OCI-LY7 (cell line): Measurements from ENCODE around the gene ISOC2. TPM values are rescaled to one million over a fixed set of nuclear protein-coding genes. Genes with fewer than 3 reads are reported as not detected.

ENCODE experiments used
- BruUV-seq: library from RNA; stranded (reverse); fragments of 400-500 nt; replicated peaks from 2 replicates; lab custom pipeline; 2021; lab: Mats Ljungman, UMichigan
- CTCF ChIA-PET: fragments of 300-600 bp; sonication (Branson Sonifier 250); formaldehyde crosslinking; loops from one replicate; lab custom pipeline; 2022; ENCODE audit warnings: antibody characterized with exemption; ENCODE audit not compliant: unreplicated experiment; lab: Charles Lee
- POLR2A ChIA-PET: fragments of 300-600 bp; sonication (Branson Sonifier 250); formaldehyde crosslinking; loops from one replicate; lab custom pipeline; 2022; ENCODE audit warnings: antibody characterized with exemption; lab: Charles Lee
- DNase-seq: peaks from one replicate; pipeline ENCODE4 v3.0.0-alpha.2; 2015; ENCODE audit warnings: low spot score
- H2AFZ ChIP-seq: fragments of 200-600 bp; sonication (generic), shearing (Covaris generic); 2 replicates; pipeline ENCODE4 v1.6.1; 2014; ENCODE audit warnings: mild to moderate bottlenecking, antibody characterized with exemption, low read length, moderate library complexity
- H3K27ac ChIP-seq: fragments of 200-600 bp; sonication (generic); 2 replicates; pipeline ENCODE4 v1.5.1; 2014; ENCODE audit warnings: mixed run types, low read depth, mild to moderate bottlenecking, moderate library complexity, low read length, inconsistent platforms; ENCODE audit not compliant: poor library complexity, severe bottlenecking
- H3K36me3 ChIP-seq: fragments of 200-600 bp; sonication (generic); 2 replicates; pipeline ENCODE4 v1.6.1; 2014; ENCODE audit warnings: mild to moderate bottlenecking, antibody characterized with exemption, low read length, moderate library complexity, mixed read lengths; ENCODE audit not compliant: insufficient read depth
- H3K4me1 ChIP-seq: fragments of 200-600 bp; sonication (generic); 2 replicates; pipeline ENCODE4 v1.5.1; 2014; ENCODE audit warnings: mild to moderate bottlenecking, low read length; ENCODE audit not compliant: insufficient read depth, poor library complexity, severe bottlenecking
- H3K4me2 ChIP-seq: fragments of 200-600 bp; sonication (generic); 2 replicates; pipeline ENCODE4 v1.6.1; 2014; ENCODE audit warnings: mild to moderate bottlenecking, low read length
- H3K4me3 ChIP-seq: fragments of 200-600 bp; sonication (generic); 2 replicates; pipeline ENCODE4 v1.5.1; 2014; ENCODE audit warnings: mild to moderate bottlenecking, low read depth, low read length; ENCODE audit not compliant: poor library complexity, severe bottlenecking
- H3K79me2 ChIP-seq: fragments of 200-600 bp; sonication (generic); 2 replicates; pipeline ENCODE4 v1.6.1; 2016; ENCODE audit warnings: low read depth, mild to moderate bottlenecking, low read length, moderate library complexity, mixed read lengths; ENCODE audit not compliant: insufficient read depth
- H3K9me2 ChIP-seq: fragments of 200-600 bp; sonication (generic); 2 replicates; pipeline ENCODE4 v1.6.1; 2016; ENCODE audit warnings: mild to moderate bottlenecking, low read length, mixed read lengths; ENCODE audit not compliant: insufficient read depth
- H3K9me3 ChIP-seq: fragments of 200-600 bp; sonication (generic); 2 replicates; pipeline ENCODE4 v1.6.1; 2014; ENCODE audit warnings: mild to moderate bottlenecking, mixed run types, low read length, mixed read lengths
- H4K20me1 ChIP-seq: fragments of 200-600 bp; sonication (generic); 2 replicates; pipeline ENCODE4 v1.6.1; 2014; ENCODE audit warnings: mild to moderate bottlenecking, antibody characterized with exemption, low read length, moderate library complexity, mixed read lengths; ENCODE audit not compliant: insufficient read depth
- EZH2phosphoT487 ChIP-seq: fragments of 200-600 bp; sonication (generic); IDR thresholded peaks from 2 replicates; pipeline ENCODE4 v1.6.1; 2018; ENCODE audit warnings: low read depth, borderline replicate concordance, mild to moderate bottlenecking, mixed run types, antibody characterized with exemption, low read length, moderate library complexity, mixed read lengths
- intact Hi-C: fragments of 100-400 bp; cut with micrococcal nuclease; formaldehyde crosslinking; loops from one replicate; pipeline ENCODE4 v1.10.0; 2022; ENCODE audit not compliant: unreplicated experiment
- total RNA-seq, 2 experiments: library from RNA; depleted of rRNA in 1 of 2; stranded (reverse); fragments of >200 nt in 1 of 2; shearing (Covaris generic) in 1 of 2; gene quantifications; 2 replicates each; pipeline ENCODE4 v1.2.3, GENCODE V29; 2014 to 2022
- TF ChIP-seq, protein P1 (sequence below): fragments of 200-600 bp; sonication (generic); conservative IDR thresholded peaks from 2 replicates; pipeline ENCODE4 v1.5.1; 2014; ENCODE audit warnings: mild to moderate bottlenecking, antibody characterized with exemption, low read length, moderate library complexity, mixed read lengths

The ISOC2 gene
- total RNA-seq, 2 experiments from 2014 or later = 37.0 to 115 TPM

DNA sequence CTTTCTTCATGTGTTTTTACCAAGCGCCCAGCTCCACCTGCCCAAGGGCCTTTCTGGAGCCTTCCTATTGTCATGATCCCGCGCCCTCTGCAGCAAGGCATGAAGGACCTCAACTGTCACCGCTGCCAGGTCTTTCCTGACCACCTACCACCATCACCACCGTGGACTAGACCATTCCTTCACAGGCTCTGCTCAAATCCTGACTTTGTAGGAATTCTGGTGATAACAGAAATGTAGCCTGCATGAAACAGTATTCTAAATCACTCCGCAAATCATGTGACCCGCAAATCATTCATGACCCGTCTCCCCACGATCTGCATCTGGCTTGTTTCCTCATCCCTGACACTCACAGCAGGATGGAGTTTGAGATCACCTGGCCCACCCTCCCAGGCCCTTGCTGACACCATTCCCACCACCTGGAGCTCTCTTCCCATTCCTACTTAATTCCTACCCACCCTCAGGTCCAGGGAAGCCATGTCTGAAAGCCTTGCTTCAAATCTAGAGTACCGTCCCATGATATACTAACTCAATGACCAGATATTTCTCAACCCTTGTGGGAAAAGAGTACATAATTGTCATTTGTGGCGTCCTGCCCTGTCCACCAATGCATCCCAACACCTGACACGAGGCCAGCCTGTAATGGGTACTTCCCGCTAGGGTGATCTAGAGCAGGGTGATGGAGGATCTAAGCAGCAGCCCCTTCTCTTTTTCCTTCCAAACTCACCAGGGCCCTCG is 55.2 kb downstream of the ISOC2 start:
- CTCF ChIA-PET = no interaction called here
- H3K4me3 ChIP-seq = peak overlapping the region; percentile 100

DNA sequence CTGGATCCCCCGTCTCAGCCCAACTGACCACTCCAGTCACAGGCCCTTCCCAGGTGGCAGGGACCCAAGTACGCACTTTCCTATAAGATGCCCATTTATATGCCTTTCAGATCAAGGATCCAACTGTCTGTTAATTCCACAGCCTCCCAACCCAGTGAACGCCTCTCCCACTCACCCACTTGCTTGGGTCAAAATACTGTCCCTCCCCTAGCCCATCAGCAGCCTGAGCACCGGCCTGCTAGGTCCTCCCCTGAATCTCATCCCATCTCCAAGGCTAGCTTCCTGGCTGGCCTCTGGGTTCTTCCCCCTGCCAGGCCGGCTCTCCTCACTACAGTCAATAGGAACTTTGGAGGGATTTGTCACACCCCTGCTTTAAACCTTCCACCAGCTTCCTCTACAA is 55.8 kb downstream of the ISOC2 start:
- intact Hi-C loops = loop anchor here (2.0 kb wide), 1 partner anchor 125 kb away; the partner anchor contains the start of gene HSPBP1
- H2AFZ ChIP-seq = no peak overlapping the region
- H3K4me3 ChIP-seq = peak overlapping the region; percentile 100
- peaks cover 32% of the 10 kb centered on the region for H3K4me1 ChIP-seq
- TF ChIP-seq, protein P1, sequence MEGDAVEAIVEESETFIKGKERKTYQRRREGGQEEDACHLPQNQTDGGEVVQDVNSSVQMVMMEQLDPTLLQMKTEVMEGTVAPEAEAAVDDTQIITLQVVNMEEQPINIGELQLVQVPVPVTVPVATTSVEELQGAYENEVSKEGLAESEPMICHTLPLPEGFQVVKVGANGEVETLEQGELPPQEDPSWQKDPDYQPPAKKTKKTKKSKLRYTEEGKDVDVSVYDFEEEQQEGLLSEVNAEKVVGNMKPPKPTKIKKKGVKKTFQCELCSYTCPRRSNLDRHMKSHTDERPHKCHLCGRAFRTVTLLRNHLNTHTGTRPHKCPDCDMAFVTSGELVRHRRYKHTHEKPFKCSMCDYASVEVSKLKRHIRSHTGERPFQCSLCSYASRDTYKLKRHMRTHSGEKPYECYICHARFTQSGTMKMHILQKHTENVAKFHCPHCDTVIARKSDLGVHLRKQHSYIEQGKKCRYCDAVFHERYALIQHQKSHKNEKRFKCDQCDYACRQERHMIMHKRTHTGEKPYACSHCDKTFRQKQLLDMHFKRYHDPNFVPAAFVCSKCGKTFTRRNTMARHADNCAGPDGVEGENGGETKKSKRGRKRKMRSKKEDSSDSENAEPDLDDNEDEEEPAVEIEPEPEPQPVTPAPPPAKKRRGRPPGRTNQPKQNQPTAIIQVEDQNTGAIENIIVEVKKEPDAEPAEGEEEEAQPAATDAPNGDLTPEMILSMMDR = no peak
- no peak for TF ChIP-seq EZH2phosphoT487
- ChIA-PET CTCF (no interaction called here), POLR2A (no interaction called here)
- H3K9me2 ChIP-seq = no peaks in the 10 kb centered on the region
- H3K36me3 ChIP-seq = peaks cover 64% of the 10 kb centered on the region
- H3K9me3 ChIP-seq = peaks cover 21% of the 10 kb centered on the region; the same call in 1 of the 2 replicates
- peaks cover 36% of the 10 kb centered on the region for H4K20me1 ChIP-seq
- peaks cover 47% of the 10 kb centered on the region for H3K79me2 ChIP-seq
- H3K27ac ChIP-seq = peak overlapping the region; percentile 92
- BruUV-seq = no TSS peak
- peak overlapping the region; percentile 89 for H3K4me2 ChIP-seq
- DNase-seq = no peak

More for the DNA sequence above, 55.2 kb downstream of the ISOC2 start:
- DNase-seq = peak; percentile 40
- H4K20me1 ChIP-seq = peaks cover 33% of the 10 kb centered on the region
- peaks cover 59% of the 10 kb centered on the region for H3K36me3 ChIP-seq
- POLR2A ChIA-PET = interaction anchor here (0.5 kb wide), 1 partner anchor 154 kb away, joined by 3 read pairs; no protein-coding TSS in a partner anchor
- peak overlapping the region; percentile 89 for H3K4me2 ChIP-seq
- intact Hi-C loops = loop anchor here (2.0 kb wide), 1 partner anchor 125 kb away; the partner anchor contains the start of gene HSPBP1
- H3K79me2 ChIP-seq = peaks cover 47% of the 10 kb centered on the region
- peaks cover 32% of the 10 kb centered on the region for H3K4me1 ChIP-seq
- no peak for TF ChIP-seq EZH2phosphoT487
- H3K27ac ChIP-seq = peak overlapping the region; percentile 92
- no TSS peak for BruUV-seq
- no peak overlapping the region for H2AFZ ChIP-seq
- H3K9me3 ChIP-seq = peaks cover 21% of the 10 kb centered on the region; the same call in 1 of the 2 replicates
- H3K9me2 ChIP-seq = no peaks in the 10 kb centered on the region

Other genes with a start within 250 kb of the ISOC2 start
- 6.7 and 8.1 TPM in 2 replicates for gene TMEM86B, start 232.9 kb downstream of the ISOC2 start, total RNA-seq (2014; rRNA removed; shearing (Covaris generic))
- 13.7 and 13.8 TPM in 2 replicates for gene TMEM86B, start 232.9 kb downstream of the ISOC2 start, total RNA-seq (2022)
- gene PPP6R1, start 202.6 kb downstream of the ISOC2 start, total RNA-seq (2014; rRNA removed; shearing (Covaris generic)) = 82.0 and 89.6 TPM in 2 replicates
- gene PPP6R1, start 202.6 kb downstream of the ISOC2 start, total RNA-seq (2022) = 156 and 161 TPM in 2 replicates
- 41.3 and 50.5 TPM in 2 replicates for gene HSPBP1, start 181.5 kb downstream of the ISOC2 start, total RNA-seq (2014; rRNA removed; shearing (Covaris generic))
- gene HSPBP1, start 181.5 kb downstream of the ISOC2 start, total RNA-seq (2022) = 31.9 and 38.7 TPM in 2 replicates
- gene BRSK1, start 177.6 kb downstream of the ISOC2 start, total RNA-seq (2014; rRNA removed; shearing (Covaris generic)) = 15.9 and 16.1 TPM in 2 replicates
- 23.9 and 25.7 TPM in 2 replicates for gene BRSK1, start 177.6 kb downstream of the ISOC2 start, total RNA-seq (2022)
- not detected in 2 replicates for gene TMEM150B, start 136.3 kb downstream of the ISOC2 start, total RNA-seq (2014; rRNA removed; shearing (Covaris generic))
- gene TMEM150B, start 136.3 kb downstream of the ISOC2 start, total RNA-seq (2022) = not detected in 2 replicates
- gene KMT5C, start 121.8 kb downstream of the ISOC2 start, total RNA-seq (2014; rRNA removed; shearing (Covaris generic)) = 21.2 and 22.8 TPM in 2 replicates
- 36.1 and 43.4 TPM in 2 replicates for gene KMT5C, start 121.8 kb downstream of the ISOC2 start, total RNA-seq (2022)
- gene COX6B2, start 106.9 kb downstream of the ISOC2 start, total RNA-seq (2014; rRNA removed; shearing (Covaris generic)) = not detected in 2 replicates
- gene COX6B2, start 106.9 kb downstream of the ISOC2 start, total RNA-seq (2022) = not detected in 2 replicates
- not detected in 2 replicates for gene GARIN5B, start 98.4 kb downstream of the ISOC2 start, total RNA-seq (2014; rRNA removed; shearing (Covaris generic))
- gene GARIN5B, start 98.4 kb downstream of the ISOC2 start, total RNA-seq (2022) = not detected in 2 replicates
- gene IL11, start 91.2 kb downstream of the ISOC2 start, total RNA-seq (2014; rRNA removed; shearing (Covaris generic)) = 0.32 TPM in 1 of 2 replicates, not detected in the other
- gene IL11, start 91.2 kb downstream of the ISOC2 start, total RNA-seq (2022) = 0.46 and 0.55 TPM in 2 replicates
- gene TMEM190, start 84.8 kb downstream of the ISOC2 start, total RNA-seq (2014; rRNA removed; shearing (Covaris generic)) = not detected in 2 replicates
- not detected in 2 replicates for gene TMEM190, start 84.8 kb downstream of the ISOC2 start, total RNA-seq (2022)
- 2.6 and 2.7 TPM in 2 replicates for gene TMEM238, start 77.3 kb downstream of the ISOC2 start, total RNA-seq (2014; rRNA removed; shearing (Covaris generic))
- 6.5 and 7.1 TPM in 2 replicates for gene TMEM238, start 77.3 kb downstream of the ISOC2 start, total RNA-seq (2022)
- 847 and 872 TPM in 2 replicates for gene RPL28, start 75.7 kb downstream of the ISOC2 start, total RNA-seq (2014; rRNA removed; shearing (Covaris generic))
- 2,656 and 3,234 TPM in 2 replicates for gene RPL28, start 75.7 kb downstream of the ISOC2 start, total RNA-seq (2022)
- gene UBE2S, start 53.9 kb downstream of the ISOC2 start, total RNA-seq (2014; rRNA removed; shearing (Covaris generic)) = 682 and 848 TPM in 2 replicates
- 285 and 321 TPM in 2 replicates for gene UBE2S, start 53.9 kb downstream of the ISOC2 start, total RNA-seq (2022)
- not detected in 2 replicates for gene SHISA7, start 18.3 kb downstream of the ISOC2 start, total RNA-seq (2014; rRNA removed; shearing (Covaris generic))
- not detected in 2 replicates for gene SHISA7, start 18.3 kb downstream of the ISOC2 start, total RNA-seq (2022)
- gene C19orf85, start 3.1 kb upstream of the ISOC2 start, total RNA-seq (2014; rRNA removed; shearing (Covaris generic)) = not detected in 2 replicates
- not detected in 2 replicates for gene C19orf85, start 3.1 kb upstream of the ISOC2 start, total RNA-seq (2022)
- 1.8 and 5.2 TPM in 2 replicates for gene ZNF628, start 15.0 kb upstream of the ISOC2 start, total RNA-seq (2014; rRNA removed; shearing (Covaris generic))
- 8.6 and 10.6 TPM in 2 replicates for gene ZNF628, start 15.0 kb upstream of the ISOC2 start, total RNA-seq (2022)
- gene NAT14, start 23.5 kb upstream of the ISOC2 start, total RNA-seq (2014; rRNA removed; shearing (Covaris generic)) = 29.1 and 33.2 TPM in 2 replicates
- gene NAT14, start 23.5 kb upstream of the ISOC2 start, total RNA-seq (2022) = 24.2 and 28.3 TPM in 2 replicates
- gene SSC5D, start 26.8 kb upstream of the ISOC2 start, total RNA-seq (2014; rRNA removed; shearing (Covaris generic)) = 0.23 and 0.50 TPM in 2 replicates
- gene SSC5D, start 26.8 kb upstream of the ISOC2 start, total RNA-seq (2022) = 1.7 and 2.7 TPM in 2 replicates
- not detected in 2 replicates for gene SBK2, start 75.5 kb upstream of the ISOC2 start, total RNA-seq (2014; rRNA removed; shearing (Covaris generic))
- gene SBK2, start 75.5 kb upstream of the ISOC2 start, total RNA-seq (2022) = not detected in 2 replicates
- not detected in 2 replicates for gene SBK3, start 83.9 kb upstream of the ISOC2 start, total RNA-seq (2014; rRNA removed; shearing (Covaris generic))
- gene SBK3, start 83.9 kb upstream of the ISOC2 start, total RNA-seq (2022) = 0.34 and 0.68 TPM in 2 replicates
- 4.1 and 6.1 TPM in 2 replicates for gene ZNF579, start 119.2 kb upstream of the ISOC2 start, total RNA-seq (2014; rRNA removed; shearing (Covaris generic))
- 11.1 and 11.6 TPM in 2 replicates for gene ZNF579, start 119.2 kb upstream of the ISOC2 start, total RNA-seq (2022)
- gene FIZ1, start 137.9 kb upstream of the ISOC2 start, total RNA-seq (2014; rRNA removed; shearing (Covaris generic)) = 6.0 and 6.8 TPM in 2 replicates
- 17.1 and 18.0 TPM in 2 replicates for gene FIZ1, start 137.9 kb upstream of the ISOC2 start, total RNA-seq (2022)
- gene ZNF524, start 138.6 kb upstream of the ISOC2 start, total RNA-seq (2014; rRNA removed; shearing (Covaris generic)) = 14.5 and 21.6 TPM in 2 replicates
- 9.2 and 12.3 TPM in 2 replicates for gene ZNF524, start 138.6 kb upstream of the ISOC2 start, total RNA-seq (2022)
- 2.1 and 3.0 TPM in 2 replicates for gene ZNF865, start 144.0 kb upstream of the ISOC2 start, total RNA-seq (2014; rRNA removed; shearing (Covaris generic))
- gene ZNF865, start 144.0 kb upstream of the ISOC2 start, total RNA-seq (2022) = 11.3 and 13.0 TPM in 2 replicates
- 3.4 and 6.6 TPM in 2 replicates for gene ZNF784, start 162.9 kb upstream of the ISOC2 start, total RNA-seq (2014; rRNA removed; shearing (Covaris generic))
- gene ZNF784, start 162.9 kb upstream of the ISOC2 start, total RNA-seq (2022) = 4.0 and 5.4 TPM in 2 replicates
- gene ZNF580, start 179.4 kb upstream of the ISOC2 start, total RNA-seq (2014; rRNA removed; shearing (Covaris generic)) = 17.6 and 24.4 TPM in 2 replicates
- 50.0 and 52.1 TPM in 2 replicates for gene ZNF580, start 179.4 kb upstream of the ISOC2 start, total RNA-seq (2022)
- 26.6 and 44.5 TPM in 2 replicates for gene ZNF581, start 182.0 kb upstream of the ISOC2 start, total RNA-seq (2014; rRNA removed; shearing (Covaris generic))
- gene ZNF581, start 182.0 kb upstream of the ISOC2 start, total RNA-seq (2022) = 39.7 and 41.8 TPM in 2 replicates
- gene CCDC106, start 186.6 kb upstream of the ISOC2 start, total RNA-seq (2014; rRNA removed; shearing (Covaris generic)) = 29.4 and 30.1 TPM in 2 replicates
- gene CCDC106, start 186.6 kb upstream of the ISOC2 start, total RNA-seq (2022) = 29.0 and 30.9 TPM in 2 replicates
- 193 and 211 TPM in 2 replicates for gene U2AF2, start 193.4 kb upstream of the ISOC2 start, total RNA-seq (2014; rRNA removed; shearing (Covaris generic))
- 233 and 264 TPM in 2 replicates for gene U2AF2, start 193.4 kb upstream of the ISOC2 start, total RNA-seq (2022)
- 40.5 and 46.3 TPM in 2 replicates for gene EPN1, start 213.6 kb upstream of the ISOC2 start, total RNA-seq (2014; rRNA removed; shearing (Covaris generic))
- 120 and 121 TPM in 2 replicates for gene EPN1, start 213.6 kb upstream of the ISOC2 start, total RNA-seq (2022)